ENCODE results near the gene CEBPA.

The CEBPA gene

DNA sequence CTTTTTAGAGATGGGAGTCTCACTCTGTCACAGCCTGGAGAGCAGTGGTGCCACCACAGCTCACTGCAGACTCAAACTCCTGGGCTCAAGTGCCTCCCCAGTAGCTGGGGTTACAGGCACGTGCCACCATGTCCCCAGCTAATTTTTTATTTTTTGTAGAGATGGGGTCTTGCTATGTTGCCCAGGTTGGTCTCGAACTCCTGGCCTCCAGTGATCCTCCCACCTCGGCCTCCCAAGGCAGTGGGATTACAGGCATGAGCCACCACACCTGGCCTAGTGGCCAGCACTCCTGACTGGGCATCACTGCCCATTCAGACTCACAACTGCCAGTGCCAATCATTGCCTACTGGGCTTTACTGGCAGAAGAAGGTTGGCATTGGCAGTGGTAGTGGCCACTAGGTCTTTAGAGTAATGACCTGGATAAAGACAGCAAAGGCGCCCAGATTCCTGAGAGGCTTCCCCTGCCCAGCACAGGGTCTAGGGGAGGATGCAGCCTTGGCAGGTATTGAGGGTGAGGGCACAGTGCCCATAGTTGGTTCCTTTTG is 49.8 kb downstream of the CEBPA start:
- DNase-seq (ENCODE audit: low read depth in 1 of 2, low spot score in 1 of 2), result no peak

- DNase-seq (ENCODE audit: low read depth in 1 of 2, low spot score in 1 of 2), result no peak
Observed at GRCh38 chr19:33251526-33252090, 50.7 kb downstream of the CEBPA start.

GRCh38 chr19:33251076-33251475 is 51.3 kb downstream of the CEBPA start:
- DNase-seq (ENCODE audit: low read depth in 1 of 2, low spot score in 1 of 2), result no peak

- DNase-seq (ENCODE audit: low read depth in 1 of 2, low spot score in 1 of 2), result no peak
Observed at GRCh38 chr19:33250500-33250899, 51.8 kb downstream of the CEBPA start.

Data from stimulated activated CD4-positive, alpha-beta T cell treated with anti-CD3 and anti-CD28 coated beads, Interleukin-15, amount 100 ng/mL, for 1 hour (primary cell).